HepG2 (cell line): ENCODE measurements around the gene HNRNPUL1. TPM values are rescaled to one million over a fixed set of nuclear protein-coding genes. Genes with fewer than 3 reads are reported as not detected.
A peak's percentile ranks its signal among the peaks of the same experiment; 100 is the strongest.

Experiments
- ATF7-NPFF ChIP-seq: sonication (generic); formaldehyde crosslinking; IDR thresholded peaks from 2 replicates; pipeline ENCODE4 v1.8.1; 2023; ENCODE audit warnings: mild to moderate bottlenecking, low read depth, missing genetic modification reagents, moderate library complexity
- CEBPG ChIP-seq: IDR thresholded peaks from 2 replicates; pipeline ENCODE4 v1.6.1; 2016
- FOXJ3 ChIP-seq: sonication (generic); formaldehyde crosslinking; IDR thresholded peaks from 2 replicates; pipeline ENCODE4 v1.4.0; 2020; ENCODE audit warnings: missing genetic modification reagents, mild to moderate bottlenecking, borderline replicate concordance
- FOXO4 ChIP-seq: sonication (generic); formaldehyde crosslinking; conservative IDR thresholded peaks from 2 replicates; pipeline ENCODE4 v1.8.1; 2023; ENCODE audit warnings: missing genetic modification reagents
- HNRNPH1 ChIP-seq: fragments of 200-400 bp; formaldehyde crosslinking; optimal IDR thresholded peaks from 2 replicates; pipeline ENCODE3; 2017; ENCODE audit warnings: mild to moderate bottlenecking, low read depth, low read length
- HOXA7 ChIP-seq: sonication (generic); formaldehyde crosslinking; IDR thresholded peaks from 2 replicates; pipeline ENCODE4 v1.8.1; 2022; ENCODE audit warnings: mild to moderate bottlenecking, missing genetic modification reagents, moderate library complexity
- KDM3A ChIP-seq: IDR thresholded peaks from 2 replicates; pipeline ENCODE4 v1.6.1; 2018; ENCODE audit warnings: low read depth, missing compliant biosample characterization
- MAFK ChIP-seq, 2 experiments: IDR thresholded peaks in 1 of 2; conservative IDR thresholded peaks in 1 of 2; 2 replicates each; pipeline ENCODE4 v1.6.1; 2011; ENCODE audit warnings: improper control_type of control experiment in 2 of 2, low read length in 2 of 2
- MEIS2 ChIP-seq: sonication (generic); formaldehyde crosslinking; IDR thresholded peaks from 2 replicates; pipeline ENCODE4 v1.9.0; 2021; ENCODE audit warnings: mild to moderate bottlenecking, missing genetic modification reagents
- PRDM4 ChIP-seq: sonication (generic); formaldehyde crosslinking; IDR thresholded peaks from 2 replicates; pipeline ENCODE4 v1.9.0; 2021; ENCODE audit warnings: missing genetic modification reagents, borderline replicate concordance
- RFXAP ChIP-seq: sonication (generic); formaldehyde crosslinking; IDR thresholded peaks from 2 replicates; pipeline ENCODE4 v1.4.0; 2020; ENCODE audit warnings: missing genetic modification reagents, borderline replicate concordance
- RNF2 ChIP-seq: fragments of 450-650 bp; conservative IDR thresholded peaks from 2 replicates; pipeline ENCODE4 v1.6.1; 2016; ENCODE audit warnings: low read depth
- SKI ChIP-seq: fragments of 450-650 bp; IDR thresholded peaks from one replicate; pipeline ENCODE4 v1.6.1; 2018; ENCODE audit warnings: mild to moderate bottlenecking; ENCODE audit not compliant: partially characterized antibody
- SNAPC5 ChIP-seq: sonication (generic); formaldehyde crosslinking; IDR thresholded peaks from 2 replicates; pipeline ENCODE4 v1.8.1; 2023; ENCODE audit warnings: mild to moderate bottlenecking, missing genetic modification reagents, borderline replicate concordance
- TBX2 ChIP-seq: sonication (generic); formaldehyde crosslinking; IDR thresholded peaks from 2 replicates; pipeline ENCODE4 v1.5.0; 2020; ENCODE audit warnings: missing genetic modification reagents, mild to moderate bottlenecking, borderline replicate concordance
- TBX3 ChIP-seq: fragments of 450-650 bp; IDR thresholded peaks from 2 replicates; pipeline ENCODE4 v1.6.1; 2017; ENCODE audit warnings: antibody characterized with exemption, mild to moderate bottlenecking, inconsistent platforms, borderline replicate concordance
- TFE3 ChIP-seq: IDR thresholded peaks from 2 replicates; pipeline ENCODE4 v1.6.1; 2016
- ZC3H13 ChIP-seq: sonication (generic); formaldehyde crosslinking; IDR thresholded peaks from 2 replicates; pipeline ENCODE4 v1.8.1; 2023; ENCODE audit warnings: mild to moderate bottlenecking, missing genetic modification reagents, moderate library complexity
- ZNF280B ChIP-seq: sonication (generic); formaldehyde crosslinking; IDR thresholded peaks from 2 replicates; pipeline ENCODE4 v1.5.0; 2020; ENCODE audit warnings: missing genetic modification reagents, mild to moderate bottlenecking, borderline replicate concordance
- ZNF331 ChIP-seq: sonication (generic); formaldehyde crosslinking; IDR thresholded peaks from 2 replicates; pipeline ENCODE4 v1.4.0; 2020; ENCODE audit warnings: missing genetic modification reagents
- ZNF558 ChIP-seq: sonication (generic); formaldehyde crosslinking; IDR thresholded peaks from 2 replicates; pipeline ENCODE4 v1.9.0; 2022; ENCODE audit warnings: mild to moderate bottlenecking, missing genetic modification reagents, borderline replicate concordance
- ZNF788 ChIP-seq: sonication (generic); formaldehyde crosslinking; IDR thresholded peaks from 2 replicates; pipeline ENCODE4 v1.5.0; 2020; ENCODE audit warnings: mild to moderate bottlenecking, missing genetic modification reagents, borderline replicate concordance
- polyA plus RNA-seq, 8 experiments: library from polyadenylated mRNA; depleted of rRNA in 3 of 8; stranded (reverse) in 7 of 8; unstranded in 1 of 8; fragments of >200 nt; fragmentation: Illumina TruSeq in 4 of 8; extraction: Trizol in 4 of 8; gene quantifications; 2 replicates each; pipeline versions ENCODE4 v1.2.1 to v1.2.3, GENCODE V29; 2011 to 2016; ENCODE audit warnings: low read depth in 4 of 8, missing spikeins in 1 of 8, mixed read lengths in 1 of 8; ENCODE audit not compliant: insufficient read depth in 1 of 8
- total RNA-seq, 5 experiments: library from RNA; depleted of rRNA; stranded (reverse); fragments of >200 nt; fragmentation: Illumina TruSeq; extraction: Trizol; gene quantifications; 2 replicates each; pipeline ENCODE4 v1.2.3, GENCODE V29; 2016; ENCODE audit warnings: low read depth in 1 of 5

The HNRNPUL1 gene
- total and polyA plus RNA-seq, 2 of the 13 experiments (the other 11 are each of a cell fraction or from before 2014, with no cell fraction given), result 30.9 to 81.7 TPM

GRCh38 chr19:41310033-41310831 is 46.1 kb downstream of the HNRNPUL1 start, which contains the start of gene CCDC97 (continued):
- TF ChIP-seq ZNF788 (CRISPR knock-in tag), result peak; percentile 89; the same call in 1 of the 2 replicates
- TF ChIP-seq FOXJ3 (CRISPR knock-in tag), result peak; percentile 59; the same call in 1 of the 2 replicates
- no peak for TF ChIP-seq PRDM4 (CRISPR knock-in tag)
- peak; percentile 88 for TF ChIP-seq RFXAP
- TF ChIP-seq HNRNPH1, result no peak
- no peak; the same call in 1 of the 2 replicates for TF ChIP-seq TBX3
- no peak for TF ChIP-seq FOXO4
- TF ChIP-seq ATF7-NPFF, result peak; percentile 63; the same call in 1 of the 2 replicates
- TF ChIP-seq MEIS2 (CRISPR knock-in tag), result peak; percentile 65; the same call in 1 of the 2 replicates
- 0 out of 2 replicates have a peak, but pooled peaks have one; percentile 8 for TF ChIP-seq CEBPG
- peak; percentile 76; the same call in 1 of the 2 replicates for TF ChIP-seq ZNF280B (CRISPR knock-in tag)
- peak; percentile 40; the same call in 1 of the 2 replicates for TF ChIP-seq ZC3H13
- peak; percentile 81; the same call in 1 of the 2 replicates for TF ChIP-seq ZNF558 (CRISPR knock-in tag)
- peak; percentile 39 for TF ChIP-seq ZNF331 (CRISPR knock-in tag)
- TF ChIP-seq KDM3A (CRISPR knock-in tag), result peak; percentile 75; the same call in 1 of the 2 replicates
- peak; percentile 82 for TF ChIP-seq TBX2
- TF ChIP-seq SNAPC5 (CRISPR knock-in tag), result no peak
- TF ChIP-seq MAFK (conservative IDR thresholded peaks at IDR 0.05 in 1 of 2, IDR thresholded peaks at IDR 0.05 in 1 of 2; ENCODE audit: low read length in 2 of 2), result no peak
- TF ChIP-seq RNF2, result 0 out of 2 replicates have a peak, but pooled peaks have one; percentile 44
- no peak for TF ChIP-seq HOXA7 (CRISPR knock-in tag)
- peak; percentile 71 for TF ChIP-seq TFE3 (CRISPR knock-in tag)
- TF ChIP-seq SKI, result peak; percentile 54
